ENCODE data around the gene KANTR.

Gene KANTR

GRCh38 chrX:53055244-53055849 lies 38.6 kb upstream of the KANTR start:
- H3K4me3 ChIP-seq (ENCODE audit: low read depth, low read length): no peak overlapping the region
- no peak for TF ChIP-seq CTCF (IDR thresholded peaks at IDR 0.05; ENCODE audit: borderline replicate concordance, insufficient read depth, low read depth, low read length)

GRCh38 chrX:53056292-53056691 lies 37.6 kb upstream of the KANTR start:
- H3K4me3 ChIP-seq (ENCODE audit: low read depth, low read length): no peak overlapping the region
- TF ChIP-seq CTCF (IDR thresholded peaks at IDR 0.05; ENCODE audit: borderline replicate concordance, insufficient read depth, low read depth, low read length): no peak

GRCh38 chrX:53065104-53065503 lies 28.8 kb upstream of the KANTR start:
- TF ChIP-seq CTCF (IDR thresholded peaks at IDR 0.05; ENCODE audit: borderline replicate concordance, insufficient read depth, low read depth, low read length): no peak
- no peak overlapping the region for H3K4me3 ChIP-seq (ENCODE audit: low read depth, low read length)

- TF ChIP-seq CTCF (IDR thresholded peaks at IDR 0.05; ENCODE audit: borderline replicate concordance, insufficient read depth, low read depth, low read length): no peak
- no peak overlapping the region for H3K4me3 ChIP-seq (ENCODE audit: low read depth, low read length)
Observed at GRCh38 chrX:53071064-53071463, 22.9 kb upstream of the KANTR start.

GRCh38 chrX:53071604-53072417 lies 22.1 kb upstream of the KANTR start:
- peak; percentile 67; the same call in 1 of the 2 replicates for TF ChIP-seq CTCF (IDR thresholded peaks at IDR 0.05; ENCODE audit: borderline replicate concordance, insufficient read depth, low read depth, low read length)

GRCh38 chrX:53072418-53073114 lies 21.4 kb upstream of the KANTR start:
- peak overlapping the region; percentile 54 for H3K4me3 ChIP-seq (ENCODE audit: low read depth, low read length)
- TF ChIP-seq CTCF (IDR thresholded peaks at IDR 0.05; ENCODE audit: borderline replicate concordance, insufficient read depth, low read depth, low read length): no peak

More at GRCh38 chrX:53071604-53072417, 22.1 kb upstream of the KANTR start:
- peak overlapping the region; percentile 54 for H3K4me3 ChIP-seq (ENCODE audit: low read depth, low read length)
